ENCODE measurements around the gene RPS6KA3. TPM values are rescaled to one million over a fixed set of nuclear protein-coding genes. Genes with fewer than 3 reads are reported as not detected.

Gene RPS6KA3
- total and polyA plus RNA-seq, 12 donors: 6.2 to 41.9 (median 34.3) TPM

DNA sequence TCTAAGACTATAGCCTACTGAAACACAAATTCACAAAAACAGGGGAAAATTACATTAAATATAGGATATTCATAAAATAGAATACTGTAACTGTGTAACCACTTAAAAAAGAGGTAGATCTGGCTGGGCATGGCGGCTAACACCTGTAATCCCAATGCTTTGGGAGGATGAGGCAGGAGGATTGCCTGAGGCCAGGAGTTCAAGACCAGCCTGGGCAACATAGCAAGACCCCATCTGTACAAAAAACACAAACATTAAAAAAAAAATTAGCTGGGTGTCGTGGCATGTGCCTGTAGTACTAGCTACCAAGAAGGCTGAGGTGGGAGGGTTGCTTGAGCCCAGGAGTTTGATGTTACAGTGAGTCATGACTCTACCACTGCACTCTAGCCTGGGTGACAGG lies 33.4 kb downstream of the RPS6KA3 start:
- Histone ChIP-seq H3K27ac (no peak overlapping the region), H3K27me3 (no peaks in the 10 kb centered on the region), H3K36me3 (replicated peaks in 1 of 2) (no peaks in the 10 kb centered on the region), H3K4me1 (replicated peaks in 1 of 2) (no peaks in the 10 kb centered on the region), H3K4me3 (no peak overlapping the region), H3K9me3 (replicated peaks in 1 of 3) (no peaks in the 10 kb centered on the region)
- WGBS, 4 donors: 56 to 98% (median 90%) methylated on average over 2 of the region's 2 CpGs
- no peak for DNase-seq
- no peak for TF ChIP-seq POLR2A (IDR thresholded peaks at IDR 0.05)
- TF ChIP-seq, protein P1, sequence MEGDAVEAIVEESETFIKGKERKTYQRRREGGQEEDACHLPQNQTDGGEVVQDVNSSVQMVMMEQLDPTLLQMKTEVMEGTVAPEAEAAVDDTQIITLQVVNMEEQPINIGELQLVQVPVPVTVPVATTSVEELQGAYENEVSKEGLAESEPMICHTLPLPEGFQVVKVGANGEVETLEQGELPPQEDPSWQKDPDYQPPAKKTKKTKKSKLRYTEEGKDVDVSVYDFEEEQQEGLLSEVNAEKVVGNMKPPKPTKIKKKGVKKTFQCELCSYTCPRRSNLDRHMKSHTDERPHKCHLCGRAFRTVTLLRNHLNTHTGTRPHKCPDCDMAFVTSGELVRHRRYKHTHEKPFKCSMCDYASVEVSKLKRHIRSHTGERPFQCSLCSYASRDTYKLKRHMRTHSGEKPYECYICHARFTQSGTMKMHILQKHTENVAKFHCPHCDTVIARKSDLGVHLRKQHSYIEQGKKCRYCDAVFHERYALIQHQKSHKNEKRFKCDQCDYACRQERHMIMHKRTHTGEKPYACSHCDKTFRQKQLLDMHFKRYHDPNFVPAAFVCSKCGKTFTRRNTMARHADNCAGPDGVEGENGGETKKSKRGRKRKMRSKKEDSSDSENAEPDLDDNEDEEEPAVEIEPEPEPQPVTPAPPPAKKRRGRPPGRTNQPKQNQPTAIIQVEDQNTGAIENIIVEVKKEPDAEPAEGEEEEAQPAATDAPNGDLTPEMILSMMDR (IDR thresholded peaks at IDR 0.05): no peak
- intact Hi-C loops (cut with DNase I): no loop called here

DNA sequence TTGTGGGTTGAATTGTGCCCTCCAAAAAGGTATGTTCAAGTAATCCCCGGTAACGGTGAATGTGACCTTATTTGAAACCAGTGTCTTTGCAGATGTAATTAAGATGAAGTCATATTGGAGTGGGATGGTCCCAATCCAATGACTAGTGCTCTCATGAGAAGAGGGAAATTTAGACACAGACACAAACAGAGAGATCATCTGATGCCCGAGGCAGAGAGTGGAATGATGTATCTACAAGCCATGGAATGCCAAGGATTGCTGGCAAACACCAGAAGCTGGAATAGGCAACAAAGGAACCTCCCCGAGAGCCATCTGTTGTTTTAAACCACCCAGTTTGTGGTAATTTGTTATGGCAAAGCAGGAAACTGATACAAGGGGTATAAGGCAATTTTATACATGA lies 35.1 kb downstream of the RPS6KA3 start:
- 80 to 100% (median 88%) methylated on average over 4 of the region's 4 CpGs for WGBS, 4 donors
- intact Hi-C loops (cut with DNase I): no loop called here
- no peak overlapping the region for H3K4me3 ChIP-seq
- H3K4me1 ChIP-seq (replicated peaks in 1 of 2): no peaks in the 10 kb centered on the region
- H3K27ac ChIP-seq: no peak overlapping the region
- no peak for DNase-seq
- no peaks in the 10 kb centered on the region for H3K27me3 ChIP-seq
- no peaks in the 10 kb centered on the region for H3K36me3 ChIP-seq (replicated peaks in 1 of 2)
- TF ChIP-seq, protein P1 (IDR thresholded peaks at IDR 0.05): no peak
- no peaks in the 10 kb centered on the region for H3K9me3 ChIP-seq (replicated peaks in 1 of 3)

DNA sequence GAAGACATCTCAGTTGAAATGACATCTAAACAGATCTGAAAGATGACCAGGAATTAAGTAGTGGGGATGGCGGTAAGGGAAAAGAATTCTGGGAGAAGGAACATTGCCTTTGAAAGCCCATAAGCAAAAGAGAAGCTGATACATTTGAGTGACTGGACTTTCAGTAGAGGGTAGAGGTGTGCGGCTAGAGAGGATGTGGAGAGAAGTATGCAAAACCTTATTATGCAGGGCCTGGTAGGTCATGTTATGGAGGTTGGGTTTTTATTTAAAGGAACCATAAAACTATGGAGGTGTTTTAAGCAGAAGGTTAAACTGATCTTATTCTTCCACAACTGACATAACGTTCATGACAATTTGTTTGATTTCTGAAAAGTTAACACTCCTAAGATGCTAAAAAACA lies 36.3 kb downstream of the RPS6KA3 start:
- Histone ChIP-seq H3K36me3 (replicated peaks in 1 of 2) (no peaks in the 10 kb centered on the region), H3K27me3 (no peaks in the 10 kb centered on the region), H3K4me3 (no peak overlapping the region), H3K4me1 (replicated peaks in 1 of 2) (no peaks in the 10 kb centered on the region), H3K27ac (no peak overlapping the region), H3K9me3 (replicated peaks in 1 of 3) (no peaks in the 10 kb centered on the region)
- 86 to 98% (median 92%) methylated on average over 3 of the region's 3 CpGs for WGBS, 4 donors
- TF ChIP-seq, protein P1 (IDR thresholded peaks at IDR 0.05): no peak
- no peak for TF ChIP-seq POLR2A (IDR thresholded peaks at IDR 0.05)
- no peak for DNase-seq
- intact Hi-C loops (cut with DNase I): no loop called here

DNA sequence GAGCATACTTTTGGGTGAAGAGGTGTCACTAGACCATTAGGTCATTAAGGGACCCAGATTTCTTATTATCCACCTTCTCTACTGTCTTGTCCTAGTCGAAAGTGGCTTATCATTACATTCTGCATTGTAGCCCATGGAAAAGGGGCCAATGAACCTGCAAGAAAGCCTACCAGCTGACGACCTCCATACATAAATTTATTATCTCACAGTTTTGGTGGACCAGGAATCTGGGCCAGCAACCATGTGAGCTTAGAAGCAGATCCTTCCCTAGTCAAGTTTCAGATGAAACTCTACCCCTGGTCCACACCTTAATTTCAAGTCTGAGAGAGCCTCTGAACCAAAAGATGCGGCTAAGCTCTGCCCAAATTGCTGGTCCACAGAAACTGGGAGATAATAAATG lies 37.6 kb downstream of the RPS6KA3 start:
- 69 to 100% (median 85%) methylated on average over 3 of the region's 3 CpGs for WGBS, 4 donors
- Histone ChIP-seq H3K9me3 (replicated peaks in 1 of 3) (no peaks in the 10 kb centered on the region), H3K36me3 (replicated peaks in 1 of 2) (no peaks in the 10 kb centered on the region), H3K27ac (no peak overlapping the region), H3K27me3 (no peaks in the 10 kb centered on the region), H3K4me3 (no peak overlapping the region), H3K4me1 (replicated peaks in 1 of 2) (no peaks in the 10 kb centered on the region)
- intact Hi-C loops (cut with DNase I): no loop called here
- TF ChIP-seq, protein P1 (IDR thresholded peaks at IDR 0.05): no peak
- no peak for TF ChIP-seq POLR2A (IDR thresholded peaks at IDR 0.05)
- no peak for DNase-seq
